ENCODE results near the gene POLR1G. TPM values are rescaled to one million over a fixed set of nuclear protein-coding genes. Genes with fewer than 3 reads are reported as not detected.

POLR1G gene
- total RNA-seq, 1 donor from 2014 or later, result 16.8 TPM

DNA sequence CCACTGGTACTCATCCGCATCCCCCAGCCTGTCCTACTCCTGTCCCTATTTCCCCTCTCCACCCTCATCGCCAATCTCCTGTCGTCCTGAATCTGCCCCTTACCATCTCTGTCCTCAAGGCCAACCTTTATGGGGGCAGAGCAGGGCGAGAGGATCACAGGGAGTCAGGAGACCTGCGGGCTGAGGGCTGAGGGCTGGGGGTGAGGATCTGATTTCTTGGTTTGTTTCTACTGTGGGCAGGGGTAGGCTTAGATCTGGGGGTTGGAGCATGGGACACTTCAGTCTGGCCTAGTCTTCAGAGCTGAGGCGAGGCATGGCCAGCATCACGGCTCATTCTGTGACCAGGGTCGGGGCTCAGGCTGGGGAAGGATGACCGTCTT is 33.8 kb downstream of the POLR1G start:
- Histone ChIP-seq H3K36me3 (ENCODE audit: control insufficient read depth, insufficient read depth, low read length) (no peaks in the 10 kb centered on the region), H3K27me3 (ENCODE audit: control insufficient read depth, insufficient read depth, low read length) (no peaks in the 10 kb centered on the region), H3K4me3 (ENCODE audit: low read depth, low read length) (peak overlapping the region; percentile 55)
- no peak for DNase-seq (ENCODE audit: low read depth)
- TF ChIP-seq, protein P1, sequence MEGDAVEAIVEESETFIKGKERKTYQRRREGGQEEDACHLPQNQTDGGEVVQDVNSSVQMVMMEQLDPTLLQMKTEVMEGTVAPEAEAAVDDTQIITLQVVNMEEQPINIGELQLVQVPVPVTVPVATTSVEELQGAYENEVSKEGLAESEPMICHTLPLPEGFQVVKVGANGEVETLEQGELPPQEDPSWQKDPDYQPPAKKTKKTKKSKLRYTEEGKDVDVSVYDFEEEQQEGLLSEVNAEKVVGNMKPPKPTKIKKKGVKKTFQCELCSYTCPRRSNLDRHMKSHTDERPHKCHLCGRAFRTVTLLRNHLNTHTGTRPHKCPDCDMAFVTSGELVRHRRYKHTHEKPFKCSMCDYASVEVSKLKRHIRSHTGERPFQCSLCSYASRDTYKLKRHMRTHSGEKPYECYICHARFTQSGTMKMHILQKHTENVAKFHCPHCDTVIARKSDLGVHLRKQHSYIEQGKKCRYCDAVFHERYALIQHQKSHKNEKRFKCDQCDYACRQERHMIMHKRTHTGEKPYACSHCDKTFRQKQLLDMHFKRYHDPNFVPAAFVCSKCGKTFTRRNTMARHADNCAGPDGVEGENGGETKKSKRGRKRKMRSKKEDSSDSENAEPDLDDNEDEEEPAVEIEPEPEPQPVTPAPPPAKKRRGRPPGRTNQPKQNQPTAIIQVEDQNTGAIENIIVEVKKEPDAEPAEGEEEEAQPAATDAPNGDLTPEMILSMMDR (IDR thresholded peaks at IDR 0.05; ENCODE audit: insufficient read depth, low read length, severe bottlenecking), result no peak
- FAIRE-seq, result no peak

DNA sequence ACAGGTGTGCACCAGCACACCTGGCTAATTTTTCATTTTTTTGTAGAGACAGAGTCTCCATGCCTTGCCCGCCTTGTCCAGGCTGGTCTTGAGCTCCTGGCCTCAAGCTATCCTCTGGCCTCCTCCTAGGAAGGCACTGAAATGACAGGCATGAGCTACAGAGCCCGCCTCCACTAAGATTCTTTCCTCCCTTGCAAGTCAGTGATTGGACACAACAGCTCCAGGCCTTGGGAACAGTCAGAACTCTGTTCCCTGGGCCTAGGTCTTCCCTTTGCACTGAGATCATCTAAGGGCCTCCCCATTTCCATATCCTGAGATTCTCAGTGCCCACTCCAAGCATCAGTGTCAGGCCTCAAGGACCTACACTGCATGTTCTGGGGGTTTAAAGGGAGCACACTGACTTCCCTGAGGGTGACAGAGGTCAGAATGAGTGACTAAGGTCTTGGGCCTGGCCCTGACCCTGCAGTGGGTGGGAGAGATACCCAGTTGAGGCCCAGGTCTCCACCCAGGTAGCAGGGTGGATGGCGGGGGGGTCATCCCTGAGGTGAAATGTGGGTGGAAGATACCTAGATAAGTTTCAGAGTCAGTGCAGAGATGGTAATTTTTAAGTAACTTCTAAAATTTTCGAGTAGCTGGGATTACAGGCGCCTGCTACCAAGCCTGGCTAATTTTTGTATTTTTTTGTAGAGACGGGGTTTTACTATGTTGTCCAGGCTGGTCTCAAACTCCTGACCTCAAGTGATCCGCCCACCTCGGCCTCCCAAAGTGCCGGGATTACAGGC is 34.6 kb downstream of the POLR1G start:
- H3K27me3 ChIP-seq (ENCODE audit: control insufficient read depth, insufficient read depth, low read length), result no peaks in the 10 kb centered on the region
- DNase-seq (ENCODE audit: low read depth), result no peak
- TF ChIP-seq, protein P1 (IDR thresholded peaks at IDR 0.05; ENCODE audit: insufficient read depth, low read length, severe bottlenecking), result no peak
- no peak for FAIRE-seq
- no peaks in the 10 kb centered on the region for H3K36me3 ChIP-seq (ENCODE audit: control insufficient read depth, insufficient read depth, low read length)
- no peak overlapping the region for H3K4me3 ChIP-seq (ENCODE audit: low read depth, low read length)

DNA sequence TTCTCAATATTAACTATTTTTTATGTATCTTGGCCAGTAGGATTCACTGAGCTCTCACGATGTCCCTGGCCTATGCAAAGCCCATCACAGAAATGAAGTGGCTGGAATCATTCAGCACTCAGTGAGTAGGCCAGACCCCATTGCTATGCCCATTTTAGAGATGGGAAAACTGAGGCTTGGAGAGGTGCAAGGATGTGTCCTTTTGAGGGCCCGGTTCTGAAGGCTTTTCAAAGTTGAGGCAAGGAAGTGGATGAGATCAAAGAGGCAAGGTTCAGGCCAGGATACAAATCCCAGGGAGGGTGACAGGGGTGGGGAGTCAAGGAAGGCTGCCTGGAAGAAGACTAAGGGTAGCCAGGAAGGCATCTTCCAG is 35.9 kb downstream of the POLR1G start:
- no peak overlapping the region for H3K4me3 ChIP-seq (ENCODE audit: low read depth, low read length)
- DNase-seq (ENCODE audit: low read depth) (no peak), FAIRE-seq (no peak)

DNA sequence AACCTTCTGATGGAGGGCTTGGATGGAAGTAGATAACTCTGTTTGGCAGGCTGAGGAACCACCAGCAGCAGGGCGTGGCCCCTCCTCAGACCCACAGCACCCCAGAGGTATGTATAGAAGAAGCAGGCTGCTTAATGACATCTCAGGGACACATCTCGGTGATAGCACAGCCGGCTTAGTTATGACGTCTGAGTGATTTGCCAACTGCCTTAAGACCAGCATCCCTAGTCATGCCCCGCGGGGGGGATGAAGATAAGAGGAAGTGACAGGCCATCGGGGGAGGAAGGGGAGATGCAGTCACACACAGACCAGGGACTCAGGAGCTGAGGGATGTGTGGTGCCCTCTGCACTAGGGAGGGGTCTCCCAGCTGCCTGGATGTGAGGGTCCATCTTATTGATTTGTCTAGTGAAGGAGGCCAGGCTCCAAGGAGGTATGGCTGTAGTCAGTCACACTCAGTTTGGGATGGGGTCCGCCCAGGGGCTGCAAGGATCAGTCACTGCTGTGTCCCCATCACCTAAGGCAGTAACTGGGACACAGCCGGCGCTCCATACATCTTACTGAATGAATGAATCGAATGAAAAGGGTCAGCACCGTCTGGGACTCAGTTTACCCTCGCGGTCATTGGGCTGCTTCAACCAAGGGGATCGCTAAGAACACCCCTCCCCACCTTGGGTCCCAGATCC is 36.5 kb downstream of the POLR1G start:
- TF ChIP-seq, protein P1 (IDR thresholded peaks at IDR 0.05; ENCODE audit: insufficient read depth, low read length, severe bottlenecking), result no peak
- DNase-seq (ENCODE audit: low read depth) (no peak), FAIRE-seq (no peak)
- H3K27me3 ChIP-seq (ENCODE audit: control insufficient read depth, insufficient read depth, low read length), result no peaks in the 10 kb centered on the region
- H3K36me3 ChIP-seq (ENCODE audit: control insufficient read depth, insufficient read depth, low read length), result no peaks in the 10 kb centered on the region
- peak overlapping the region; percentile 41 for H3K4me3 ChIP-seq (ENCODE audit: low read depth, low read length)

More for the DNA sequence above, 35.9 kb downstream of the POLR1G start:
- no peaks in the 10 kb centered on the region for H3K36me3 ChIP-seq (ENCODE audit: control insufficient read depth, insufficient read depth, low read length)
- no peaks in the 10 kb centered on the region for H3K27me3 ChIP-seq (ENCODE audit: control insufficient read depth, insufficient read depth, low read length)
- TF ChIP-seq, protein P1 (IDR thresholded peaks at IDR 0.05; ENCODE audit: insufficient read depth, low read length, severe bottlenecking), result no peak

DNA sequence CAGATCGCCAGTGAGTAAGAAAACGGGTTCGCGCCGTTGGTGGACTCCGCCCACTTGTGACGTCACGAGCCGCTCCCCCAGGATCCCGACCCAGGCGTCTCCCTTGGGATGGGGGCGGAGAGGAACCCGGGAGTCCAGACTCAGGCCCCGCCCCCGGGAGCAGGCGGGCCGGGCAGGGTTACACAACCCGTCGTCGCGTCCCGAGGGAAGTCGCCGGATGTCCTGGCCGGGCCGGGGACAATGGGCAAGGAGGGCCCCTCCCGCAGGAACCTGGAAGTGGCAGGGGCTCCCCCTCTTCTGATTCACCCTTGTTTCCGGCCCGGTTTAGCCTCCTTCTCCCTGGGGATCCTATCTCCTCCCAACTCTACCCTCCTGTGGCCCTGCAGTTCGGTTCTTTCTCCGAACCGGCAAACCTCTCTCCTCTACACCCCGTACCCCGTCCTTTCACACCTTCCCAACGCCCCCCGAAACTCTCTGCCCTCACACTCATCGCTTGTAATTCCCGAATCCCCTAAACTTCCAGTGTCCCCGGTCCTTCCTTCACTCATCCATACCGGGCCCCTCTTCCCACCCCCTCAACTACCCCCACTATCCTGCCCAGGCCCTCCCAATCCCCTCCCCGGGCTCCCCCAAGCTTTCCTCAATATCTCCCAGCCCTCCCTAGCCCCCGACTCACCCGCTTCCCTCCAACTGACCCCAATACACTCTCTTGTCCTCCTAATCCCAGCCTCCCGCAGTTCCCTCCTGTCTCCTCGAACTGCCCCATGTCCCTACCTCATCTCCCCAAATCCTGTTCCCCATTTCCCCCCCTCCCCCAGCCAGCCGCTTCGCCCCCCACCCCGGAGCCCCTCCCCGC is 37.2 kb downstream of the POLR1G start:
- DNase-seq (ENCODE audit: low read depth) (peak; percentile 84), FAIRE-seq (no peak)
- H3K27me3 ChIP-seq (ENCODE audit: control insufficient read depth, insufficient read depth, low read length), result no peaks in the 10 kb centered on the region
- TF ChIP-seq, protein P1 (IDR thresholded peaks at IDR 0.05; ENCODE audit: insufficient read depth, low read length, severe bottlenecking), result no peak
- no peaks in the 10 kb centered on the region for H3K36me3 ChIP-seq (ENCODE audit: control insufficient read depth, insufficient read depth, low read length)
- H3K4me3 ChIP-seq (ENCODE audit: low read depth, low read length), result peak overlapping the region; percentile 41
